Smooth muscle cell (in vitro differentiated cells): ENCODE results near the gene GIT2. TPM values are rescaled to one million over a fixed set of nuclear protein-coding genes. Genes with fewer than 3 reads are reported as not detected.

Source experiments
- DNase-seq: peaks from one replicate; lab custom pipeline; 2025; ENCODE audit not compliant: unreplicated experiment; lab: John Stamatoyannopoulos, UW
- H2AFZ ChIP-seq: fragments of 200-600 bp; sonication (generic); 2 replicates; pipeline ENCODE4 v1.6.0; 2016; ENCODE audit warnings: antibody characterized with exemption, low read depth, mild to moderate bottlenecking
- H3F3A ChIP-seq: fragments of 200-600 bp; sonication (generic); 2 replicates; pipeline ENCODE4 v1.6.0; 2017; ENCODE audit warnings: antibody characterized with exemption, low read depth
- H3K27ac ChIP-seq: fragments of 200-600 bp; sonication (generic); 2 replicates; pipeline ENCODE4 v1.5.1; 2016; ENCODE audit warnings: low read depth, mild to moderate bottlenecking
- H3K27me3 ChIP-seq: fragments of 200-600 bp; sonication (generic); 2 replicates; pipeline ENCODE4 v1.6.1; 2016; ENCODE audit warnings: low read depth, mild to moderate bottlenecking
- H3K36me3 ChIP-seq: fragments of 200-600 bp; sonication (generic); 2 replicates; pipeline ENCODE4 v1.5.1; 2016; ENCODE audit warnings: low read depth
- H3K4me1 ChIP-seq: fragments of 200-600 bp; sonication (generic); 2 replicates; pipeline ENCODE4 v1.5.1; 2016; ENCODE audit warnings: low read depth
- H3K4me2 ChIP-seq: fragments of 200-600 bp; sonication (generic); 2 replicates; pipeline ENCODE4 v1.6.0; 2016; ENCODE audit warnings: mild to moderate bottlenecking
- H3K4me3 ChIP-seq: fragments of 200-600 bp; sonication (generic); 2 replicates; pipeline ENCODE4 v1.5.1; 2016; ENCODE audit warnings: mild to moderate bottlenecking
- H3K79me2 ChIP-seq: fragments of 200-600 bp; sonication (generic); 2 replicates; pipeline ENCODE4 v1.6.0; 2016; ENCODE audit warnings: low read depth, mild to moderate bottlenecking
- H3K9ac ChIP-seq: fragments of 200-600 bp; sonication (generic); 2 replicates; pipeline ENCODE4 v1.6.0; 2016; ENCODE audit warnings: low read depth
- H3K9me3 ChIP-seq: fragments of 200-600 bp; sonication (generic); replicated peaks from 2 replicates; pipeline ENCODE4 v1.5.1; 2016; ENCODE audit warnings: low read depth
- H4K20me1 ChIP-seq: fragments of 200-600 bp; sonication (generic); 2 replicates; pipeline ENCODE4 v1.6.0; 2016; ENCODE audit warnings: low read depth
- WGBS: methylation state at CpG from one replicate; pipeline ENCODE4 v1.1.7; 2016; ENCODE audit warnings: low lambda C conversion rate; 5-methylcytosine and 5-hydroxymethylcytosine counted together
- polyA plus RNA-seq: library from polyadenylated mRNA; unstranded; fragments of >200 nt; fragmentation: Nextera tagmentation; extraction: Ambion mirVana; gene quantifications from 2 replicates; pipeline ENCODE4 v1.2.1, GENCODE V29; 2016
- total RNA-seq: library from RNA; depleted of rRNA; stranded (reverse); fragments of >200 nt; gene quantifications from 2 replicates; pipeline ENCODE4 v1.2.3, GENCODE V29; 2014
- TF ChIP-seq, protein P1 (sequence below): fragments of 200-600 bp; sonication (generic); IDR thresholded peaks from 2 replicates; pipeline ENCODE4 v1.5.1; 2017; ENCODE audit warnings: borderline replicate concordance, mild to moderate bottlenecking, antibody characterized with exemption; ENCODE audit not compliant: insufficient read depth, poor library complexity, severe bottlenecking

GIT2 gene
- total and polyA plus RNA-seq, 2 experiments from 2014 or later = 20.3 to 27.3 TPM

DNA sequence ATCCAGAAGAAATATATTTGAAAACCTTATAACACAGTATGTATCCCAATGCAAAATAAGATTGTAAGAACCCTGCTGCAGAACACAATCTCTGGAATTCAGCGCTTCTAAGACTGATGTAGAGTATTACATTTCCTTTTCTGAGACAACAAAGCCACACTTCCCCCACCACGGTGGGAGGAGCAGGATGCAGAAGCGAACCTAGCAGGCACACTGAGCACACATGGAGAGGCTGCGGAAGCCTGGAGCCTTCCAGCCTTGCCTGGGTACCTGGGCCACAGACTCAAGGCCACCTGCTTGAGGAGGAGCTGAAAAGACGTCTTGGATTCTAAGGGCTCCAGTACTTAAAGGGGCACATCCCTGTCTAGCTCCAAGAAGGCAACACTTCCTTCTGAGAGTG is 49.7 kb downstream of the GIT2 start:
- no peaks in the 10 kb centered on the region for H3K36me3 ChIP-seq
- DNase-seq = no peak
- H3K79me2 ChIP-seq = no peaks in the 10 kb centered on the region
- no peak overlapping the region for H2AFZ ChIP-seq
- H3F3A ChIP-seq = no peaks in the 10 kb centered on the region
- H3K27ac ChIP-seq = no peak overlapping the region
- no peak overlapping the region for H3K4me3 ChIP-seq
- no peaks in the 10 kb centered on the region for H3K4me1 ChIP-seq
- no peaks in the 10 kb centered on the region for H3K9me3 ChIP-seq
- TF ChIP-seq, protein P1, sequence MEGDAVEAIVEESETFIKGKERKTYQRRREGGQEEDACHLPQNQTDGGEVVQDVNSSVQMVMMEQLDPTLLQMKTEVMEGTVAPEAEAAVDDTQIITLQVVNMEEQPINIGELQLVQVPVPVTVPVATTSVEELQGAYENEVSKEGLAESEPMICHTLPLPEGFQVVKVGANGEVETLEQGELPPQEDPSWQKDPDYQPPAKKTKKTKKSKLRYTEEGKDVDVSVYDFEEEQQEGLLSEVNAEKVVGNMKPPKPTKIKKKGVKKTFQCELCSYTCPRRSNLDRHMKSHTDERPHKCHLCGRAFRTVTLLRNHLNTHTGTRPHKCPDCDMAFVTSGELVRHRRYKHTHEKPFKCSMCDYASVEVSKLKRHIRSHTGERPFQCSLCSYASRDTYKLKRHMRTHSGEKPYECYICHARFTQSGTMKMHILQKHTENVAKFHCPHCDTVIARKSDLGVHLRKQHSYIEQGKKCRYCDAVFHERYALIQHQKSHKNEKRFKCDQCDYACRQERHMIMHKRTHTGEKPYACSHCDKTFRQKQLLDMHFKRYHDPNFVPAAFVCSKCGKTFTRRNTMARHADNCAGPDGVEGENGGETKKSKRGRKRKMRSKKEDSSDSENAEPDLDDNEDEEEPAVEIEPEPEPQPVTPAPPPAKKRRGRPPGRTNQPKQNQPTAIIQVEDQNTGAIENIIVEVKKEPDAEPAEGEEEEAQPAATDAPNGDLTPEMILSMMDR = no peak
- no peaks in the 10 kb centered on the region for H3K27me3 ChIP-seq
- no peaks in the 10 kb centered on the region for H4K20me1 ChIP-seq
- no peak overlapping the region for H3K4me2 ChIP-seq
- no peak overlapping the region for H3K9ac ChIP-seq
- WGBS = 47% methylated on average over 5 of the region's 5 CpGs

DNA sequence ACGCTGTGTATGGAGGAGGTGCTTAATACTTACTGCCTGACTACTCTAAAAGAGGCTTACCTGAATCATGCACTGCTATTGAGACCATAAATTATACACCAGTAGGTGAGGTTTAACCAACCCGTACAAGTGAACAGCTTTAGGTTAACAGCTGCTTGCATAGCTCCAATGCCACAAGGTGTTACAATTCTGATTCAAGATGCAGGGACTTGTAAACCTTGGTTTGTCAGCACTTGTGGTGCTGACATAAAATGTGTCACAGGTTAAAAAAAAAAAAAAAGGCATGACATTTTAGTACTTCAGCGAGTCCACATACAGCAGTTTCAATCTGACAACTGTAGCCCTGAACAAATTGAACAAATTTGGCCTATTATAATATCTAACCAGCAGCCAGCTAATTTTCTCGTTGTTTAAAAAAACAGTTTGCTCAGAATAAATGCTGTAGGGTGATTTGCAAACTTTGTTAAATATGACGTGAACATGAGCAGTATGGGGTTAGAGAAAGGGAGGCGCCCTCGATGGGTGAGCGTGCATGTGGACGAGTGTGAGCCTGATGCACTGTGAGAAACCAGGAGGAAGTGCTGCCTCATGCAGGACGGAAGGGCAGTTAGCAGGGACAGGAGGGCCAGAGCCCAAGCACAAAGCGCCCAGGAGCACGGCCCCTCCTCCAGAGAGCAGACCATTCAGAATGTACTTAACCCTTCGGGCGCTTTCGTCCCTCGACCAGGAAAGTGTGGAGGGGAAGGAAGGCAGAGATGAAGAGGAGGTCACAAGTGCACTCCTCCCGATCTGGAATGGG is 51.4 kb downstream of the GIT2 start:
- TF ChIP-seq, protein P1 = no peak
- H3K9ac ChIP-seq = no peak overlapping the region
- no peak overlapping the region for H3K4me2 ChIP-seq
- no peaks in the 10 kb centered on the region for H3K36me3 ChIP-seq
- H3K27ac ChIP-seq = no peak overlapping the region
- H3K79me2 ChIP-seq = no peaks in the 10 kb centered on the region
- no peak overlapping the region for H2AFZ ChIP-seq
- WGBS = 48% methylated on average over 17 of the region's 17 CpGs
- no peaks in the 10 kb centered on the region for H3K4me1 ChIP-seq
- no peaks in the 10 kb centered on the region for H3F3A ChIP-seq
- DNase-seq = no peak
- no peak overlapping the region for H3K4me3 ChIP-seq
- no peaks in the 10 kb centered on the region for H4K20me1 ChIP-seq
- H3K27me3 ChIP-seq = no peaks in the 10 kb centered on the region
- no peaks in the 10 kb centered on the region for H3K9me3 ChIP-seq

DNA sequence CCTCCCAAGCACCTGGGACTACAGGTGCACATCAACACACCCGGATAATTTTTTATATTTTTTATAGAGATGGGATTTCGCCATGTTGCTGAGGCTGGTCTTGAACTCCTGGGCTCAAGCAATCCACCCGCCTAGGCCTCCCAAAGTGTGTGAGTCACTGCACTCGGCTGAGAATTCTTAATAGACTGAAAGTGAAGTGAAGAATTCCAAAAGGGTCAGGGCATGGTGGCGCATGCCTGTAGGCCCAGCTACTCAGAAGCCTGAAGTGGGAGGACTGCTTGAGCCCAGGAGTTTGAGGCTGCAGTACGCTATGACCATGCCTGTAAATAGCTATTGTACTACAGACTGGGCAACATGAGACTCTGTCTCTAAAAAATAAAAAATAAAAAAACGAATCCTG is 52.4 kb downstream of the GIT2 start:
- Histone ChIP-seq H3K36me3 (no peaks in the 10 kb centered on the region), H3K27me3 (no peaks in the 10 kb centered on the region), H3K9ac (no peak overlapping the region), H3K4me2 (no peak overlapping the region), H2AFZ (no peak overlapping the region), H3K9me3 (no peaks in the 10 kb centered on the region), H4K20me1 (no peaks in the 10 kb centered on the region), H3K79me2 (no peaks in the 10 kb centered on the region), H3K4me1 (no peaks in the 10 kb centered on the region), H3K4me3 (no peak overlapping the region), H3K27ac (no peak overlapping the region), H3F3A (no peaks in the 10 kb centered on the region)
- TF ChIP-seq, protein P1 = no peak
- 90% methylated on average over 7 of the region's 7 CpGs for WGBS
- DNase-seq = no peak
